Choroid plexus epithelial cell (primary cell): ENCODE results near the gene RAMP2.
"Not testable (repeated sequence)": the region's sequence is repeated elsewhere in the genome, so short reads cannot be mapped to it uniquely, and the experiment has no call there.

Experiments used
- DNase-seq: peaks from one replicate; pipeline ENCODE4 v3.0.0-alpha.2; 2010; ENCODE audit warnings: low read depth
- H3K4me3 ChIP-seq: 2 replicates; pipeline ENCODE4 v1.5.1; 2011; ENCODE audit warnings: low read depth, mild to moderate bottlenecking, control low read depth, low read length, moderate library complexity
- CTCF ChIP-seq: conservative IDR thresholded peaks from 2 replicates; pipeline ENCODE4 v1.5.1; 2011; ENCODE audit warnings: low read depth, mild to moderate bottlenecking, control low read depth, inconsistent platforms, low read length, moderate library complexity

RAMP2 gene

DNA sequence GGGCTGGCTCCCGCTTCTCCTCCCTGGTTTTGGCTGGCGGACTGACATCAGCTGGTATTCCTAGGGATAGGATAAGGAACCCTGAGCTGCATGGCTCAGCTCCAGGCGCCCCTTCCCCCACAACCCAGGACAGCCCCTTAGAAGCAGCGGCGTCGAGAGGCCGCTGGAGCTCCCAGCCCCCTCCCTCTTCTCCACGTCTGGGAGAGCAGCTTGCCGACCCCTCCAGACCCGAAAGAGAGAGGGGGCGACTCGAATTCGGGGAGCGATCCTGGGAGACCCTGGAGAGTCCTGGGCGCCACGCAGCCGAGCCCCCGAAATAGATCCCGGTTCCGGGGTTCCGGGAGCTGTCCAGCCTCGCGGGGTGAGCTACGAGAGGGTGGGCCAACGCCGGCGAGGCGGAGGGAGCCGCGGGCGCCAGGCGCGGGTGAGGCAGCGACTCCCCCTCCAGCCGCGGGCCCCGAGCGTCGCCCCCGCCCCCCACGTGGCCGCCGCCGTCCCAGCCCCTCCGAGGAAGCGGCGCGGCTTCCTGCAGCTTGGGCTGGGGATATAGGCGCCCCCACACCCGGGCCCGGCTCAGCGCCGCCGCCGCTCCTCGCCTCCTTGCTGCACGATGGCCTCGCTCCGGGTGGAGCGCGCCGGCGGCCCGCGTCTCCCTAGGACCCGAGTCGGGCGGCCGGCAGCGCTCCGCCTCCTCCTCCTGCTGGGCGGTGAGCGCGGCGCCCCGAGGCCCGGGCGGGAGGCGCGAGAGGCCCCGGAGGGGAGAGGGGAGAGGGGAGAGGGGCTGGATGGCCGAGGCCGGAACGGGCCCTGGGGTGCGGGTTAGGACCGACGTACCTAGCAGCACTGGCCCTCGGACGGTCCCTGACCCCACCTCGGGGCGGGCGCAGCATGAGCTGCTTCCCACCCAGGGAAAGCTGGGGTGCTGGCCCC is at the start of gene RAMP2:
Gene RAMP2, plus strand, starts transcription at position 576 of the 930 bp plus-strand sequence. Its CDS starts 35 bp downstream, at position 611.
- no peak for DNase-seq
- peak within 1 kb of the TSS; percentile 43 for H3K4me3 ChIP-seq
- no peak for TF ChIP-seq CTCF

DNA sequence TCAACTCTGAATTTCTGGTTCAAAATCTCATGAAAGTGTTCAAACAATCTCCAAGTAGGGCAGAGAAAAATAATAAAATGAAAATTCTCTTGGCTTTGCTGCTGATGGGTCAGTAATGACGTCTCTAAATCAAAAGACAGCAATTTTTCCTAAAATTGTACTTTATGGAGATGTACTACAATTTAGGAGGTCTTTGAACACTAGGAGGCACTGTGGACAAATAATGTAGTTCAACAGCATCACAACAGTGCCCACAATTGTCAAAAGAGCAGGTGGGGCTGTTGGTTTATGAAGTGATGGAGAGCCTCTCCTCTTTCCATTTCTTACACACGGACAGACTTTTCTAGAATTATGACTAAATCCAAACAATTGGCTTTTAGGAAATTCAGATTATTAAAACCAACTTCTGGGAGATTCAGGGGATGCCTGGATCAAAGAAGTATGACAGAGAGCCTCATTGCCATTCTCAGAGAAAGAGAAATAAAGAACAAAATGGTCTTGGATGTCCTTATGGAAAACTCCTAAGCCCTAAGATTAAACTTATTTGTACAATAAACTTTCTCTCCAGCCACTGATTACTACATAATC is 39.9 kb upstream of the RAMP2 start:
- TF ChIP-seq CTCF: peak; percentile 63
- peak; percentile 85 for DNase-seq
- no peak overlapping the region for H3K4me3 ChIP-seq

DNA sequence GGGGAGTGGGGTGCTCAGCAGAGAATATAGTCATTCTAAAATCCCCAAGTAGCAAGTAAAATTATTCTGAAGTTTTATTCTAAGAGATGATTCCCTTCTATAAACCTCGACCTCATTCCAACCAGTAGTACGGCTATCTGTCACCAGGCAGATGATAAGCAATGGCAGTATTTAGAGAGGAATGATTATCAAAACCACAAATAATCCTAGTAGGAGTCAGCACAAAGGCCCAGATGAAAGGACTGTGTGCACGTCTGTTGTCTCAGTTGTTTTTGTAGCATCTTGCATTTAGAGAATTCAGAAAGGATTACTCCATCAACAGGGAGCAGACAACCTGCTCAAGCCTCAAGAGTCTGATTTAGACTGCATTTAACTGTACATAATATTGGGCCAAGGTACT is 37.4 kb upstream of the RAMP2 start:
- DNase-seq: no peak
- no peak for TF ChIP-seq CTCF
- H3K4me3 ChIP-seq: no peak overlapping the region

- no peak for TF ChIP-seq CTCF
- no peak overlapping the region for H3K4me3 ChIP-seq
- DNase-seq: no peak
These were observed 35.9 kb upstream of the RAMP2 start for GRCh38 chr17:42725143-42725542.

DNA sequence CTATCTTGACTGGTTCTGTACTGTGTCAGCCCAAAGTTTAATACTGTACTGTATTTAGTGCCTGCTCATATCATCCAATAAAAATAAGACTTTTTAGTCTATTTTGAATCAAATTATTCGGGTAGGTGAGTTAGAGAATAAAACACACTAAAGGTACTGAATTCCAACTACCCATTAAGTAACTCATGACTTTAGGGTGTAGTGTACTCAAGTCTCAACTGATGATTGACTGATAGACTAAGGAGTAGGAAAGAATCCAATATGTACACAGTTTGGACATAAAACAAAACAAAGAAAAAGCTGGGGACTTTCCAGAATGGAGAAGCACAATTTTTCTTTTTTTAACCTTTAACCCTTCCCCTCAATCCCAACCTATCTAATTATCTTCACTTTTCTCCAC is 20.3 kb upstream of the RAMP2 start:
- no peak overlapping the region for H3K4me3 ChIP-seq
- TF ChIP-seq CTCF: no peak
- DNase-seq: no peak

- H3K4me3 ChIP-seq, DNase-seq: not testable (repeated sequence)
These were observed 18.1 kb upstream of the RAMP2 start for GRCh38 chr17:42742916-42743315.

DNA sequence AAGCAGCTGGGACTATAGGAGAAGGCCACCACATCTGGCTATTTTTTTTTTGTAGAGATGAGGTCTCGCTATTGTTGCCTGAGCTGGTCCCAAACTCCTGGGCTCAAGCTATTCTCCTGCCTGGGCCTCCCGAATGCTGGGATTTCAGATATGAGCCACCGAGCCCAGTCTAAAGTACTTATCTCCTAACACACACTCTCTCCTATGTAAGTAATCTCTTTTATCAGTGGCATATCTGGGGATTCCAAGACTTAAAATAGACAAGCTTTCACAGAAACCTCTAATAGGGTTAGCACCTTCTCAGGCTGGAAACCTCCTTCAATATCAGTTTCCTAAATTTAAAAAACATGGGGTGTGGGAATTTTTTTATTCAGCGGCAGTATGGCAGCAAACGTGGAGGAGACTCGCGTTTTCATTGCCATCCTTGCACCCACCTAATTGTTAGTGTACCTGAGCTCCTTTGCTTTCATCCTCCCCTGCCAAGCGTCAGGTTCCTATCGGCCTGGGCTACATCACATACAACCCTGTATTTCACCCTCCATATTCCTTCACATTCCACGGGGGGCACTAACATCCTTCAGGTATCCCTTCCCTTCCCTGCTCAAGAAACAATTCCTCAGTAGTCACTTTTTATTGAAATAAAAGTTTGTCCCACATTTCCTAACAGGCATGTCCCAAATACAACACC is 17.3 kb upstream of the RAMP2 start:
- DNase-seq: no peak
- peak overlapping the region; percentile 89 for H3K4me3 ChIP-seq
- peak; percentile 32 for TF ChIP-seq CTCF
